GM10266 (cell line): Measurements from ENCODE around the gene GRIK4.

Experiments
- DNase-seq: peaks from one replicate; pipeline ENCODE4 v3.0.0; 2012; ENCODE audit errors: extremely low spot score
- CTCF ChIP-seq: IDR thresholded peaks from 2 replicates; pipeline ENCODE4 v1.5.1; 2012; ENCODE audit warnings: mild to moderate bottlenecking, low read depth; ENCODE audit not compliant: control insufficient read depth, insufficient read depth; ENCODE audit errors: missing control alignments

Gene GRIK4

GRCh38 chr11:120545813-120546212 is 34.3 kb downstream of the GRIK4 start:
- TF ChIP-seq CTCF = no peak
- no peak for DNase-seq

GRCh38 chr11:120546312-120547205 is 35.0 kb downstream of the GRIK4 start:
- DNase-seq = no peak
- no peak for TF ChIP-seq CTCF

DNA sequence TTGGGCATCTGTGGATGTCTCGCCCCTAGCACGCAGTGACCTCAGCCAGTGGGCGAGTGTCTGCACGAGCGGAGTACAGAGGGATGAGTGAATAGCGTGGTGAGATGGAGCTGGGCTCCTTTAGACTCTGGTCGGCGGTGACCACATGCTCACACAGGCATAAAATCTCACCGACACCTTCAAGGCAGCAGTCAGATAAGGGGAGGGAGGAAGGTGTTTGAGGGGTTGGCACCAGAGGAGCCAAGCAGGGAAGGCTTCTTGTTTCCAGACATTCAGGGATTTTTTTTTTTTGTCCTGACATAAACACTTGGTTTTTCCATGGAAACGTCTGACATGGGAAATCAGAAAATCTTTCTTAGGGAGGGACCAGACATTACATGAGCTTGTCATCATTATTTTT is 35.8 kb downstream of the GRIK4 start:
- no peak for DNase-seq
- TF ChIP-seq CTCF = no peak

DNA sequence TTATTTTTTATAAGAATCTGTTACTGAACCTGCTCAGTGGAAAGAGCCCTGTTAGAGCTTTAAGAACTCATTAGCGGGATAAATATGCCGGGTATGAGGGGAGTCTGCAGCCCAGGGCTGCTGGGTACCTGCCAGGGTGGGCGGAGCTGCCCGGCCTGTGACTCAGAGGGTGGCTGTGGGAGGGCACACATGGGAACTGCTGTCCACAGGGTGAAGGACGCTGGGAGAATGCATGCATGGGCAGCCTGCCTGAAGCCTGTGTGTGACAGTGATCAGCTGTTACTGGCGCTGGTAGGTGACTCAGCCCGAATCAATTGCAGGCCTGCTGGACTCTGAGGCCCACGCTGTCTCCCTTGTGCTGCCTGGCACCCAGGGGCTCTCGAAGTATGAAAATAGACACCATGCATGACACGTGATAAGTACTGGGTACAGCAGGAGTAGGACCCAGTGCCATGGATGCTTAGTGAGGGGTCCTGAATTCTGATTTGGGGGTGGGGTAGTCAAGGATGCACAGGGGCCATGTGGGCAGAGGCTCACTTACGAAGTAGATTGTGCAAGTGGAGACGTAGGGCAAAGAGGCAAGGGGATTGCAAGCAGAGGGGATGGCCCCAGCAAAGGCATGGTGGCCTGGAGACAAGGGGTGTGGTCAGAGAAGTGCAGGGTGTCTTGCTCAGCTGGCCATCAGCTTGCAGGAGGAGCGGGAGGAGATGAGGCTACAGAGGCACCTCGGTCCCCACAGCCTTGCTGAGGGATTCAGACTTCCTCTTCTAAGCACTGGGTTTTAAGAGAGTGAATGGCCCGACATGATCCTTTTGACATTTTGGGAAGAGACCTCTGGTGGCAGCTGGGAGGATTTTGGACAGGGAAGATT is 36.5 kb downstream of the GRIK4 start:
- no peak for TF ChIP-seq CTCF
- DNase-seq = no peak

GRCh38 chr11:120548682-120549209 is 37.2 kb downstream of the GRIK4 start:
- TF ChIP-seq CTCF = no peak
- DNase-seq = no peak

DNA sequence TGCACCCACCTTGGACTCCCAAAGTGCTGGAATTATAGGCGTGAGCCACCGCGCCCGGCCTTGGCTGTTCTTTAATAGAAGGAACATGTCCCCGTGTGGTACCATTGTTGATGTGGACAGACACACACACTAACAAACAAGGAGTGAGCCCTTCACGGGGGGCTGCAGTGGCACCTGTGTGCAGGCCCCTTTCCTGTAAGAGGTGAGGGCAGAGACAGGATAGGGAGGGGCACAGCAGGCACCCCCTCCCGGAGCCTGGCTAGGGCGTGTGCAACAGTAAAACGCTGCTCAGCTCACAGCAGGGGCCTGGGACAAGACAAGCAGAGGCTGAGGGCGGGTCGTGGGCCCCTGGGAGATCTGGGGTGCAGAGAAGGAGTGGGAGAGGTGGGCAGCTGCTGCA is 37.8 kb downstream of the GRIK4 start:
- no peak for TF ChIP-seq CTCF
- DNase-seq = no peak

GRCh38 chr11:120550007-120550406 is 38.5 kb downstream of the GRIK4 start:
- DNase-seq = no peak
- TF ChIP-seq CTCF = no peak
